Muscle of leg (tissue), 11 donors: ENCODE results near the gene MVD. TPM values are rescaled to one million over a fixed set of nuclear protein-coding genes. Genes with fewer than 3 reads are reported as not detected.

ENCODE experiments used
- DNase-seq: peaks from one replicate; pipeline ENCODE4 v3.0.0; 2013
- H3K27ac ChIP-seq: one replicate; pipeline ENCODE4 v1.5.1; 2013; ENCODE audit warnings: mild to moderate bottlenecking, low read length, control low read depth
- H3K27me3 ChIP-seq: one replicate; pipeline ENCODE4 v1.6.1; 2013; ENCODE audit warnings: low read length; ENCODE audit not compliant: control insufficient read depth, insufficient read depth
- H3K36me3 ChIP-seq: one replicate; pipeline ENCODE4 v1.6.1; 2013; ENCODE audit warnings: low read length; ENCODE audit not compliant: control insufficient read depth, insufficient read depth
- H3K4me1 ChIP-seq: one replicate; pipeline ENCODE4 v1.6.1; 2013; ENCODE audit warnings: low read length; ENCODE audit not compliant: control insufficient read depth, insufficient read depth
- H3K4me3 ChIP-seq: one replicate; pipeline ENCODE4 v1.5.1; 2013; ENCODE audit warnings: low read length, control low read depth
- H3K9me3 ChIP-seq: replicated peaks from 2 replicates; pipeline ENCODE4 v1.6.1; 2013; ENCODE audit warnings: low read depth, low read length; ENCODE audit not compliant: control insufficient read depth
- WGBS: methylation state at CpG from one replicate; pipeline ENCODE4 v1.1.5; 2013; ENCODE audit warnings: missing lambda C conversion rate; ENCODE audit not compliant: insufficient coverage; 5-methylcytosine and 5-hydroxymethylcytosine counted together
- polyA plus RNA-seq, 8 donors: library from polyadenylated mRNA; unstranded; fragments of 120-200 nt; gene quantifications; one replicate each; pipeline versions ENCODE4 v1.2.1 to v1.2.3, GENCODE V29; 2013; ENCODE audit warnings: inconsistent platforms in 1 of 8, low replicate concordance in 1 of 8; ENCODE audit not compliant: insufficient read length in 8 of 8, insufficient read depth in 1 of 8
- total RNA-seq: library from RNA; stranded (reverse); fragments of 120-200 nt; gene quantifications from one replicate; pipeline ENCODE4 v1.2.4, GENCODE V29; 2013

Gene MVD
- total and polyA plus RNA-seq, 9 donors, result 26.9 to 45.2 (median 34.3) TPM

GRCh38 chr16:88606148-88606757, 56.6 kb downstream of the MVD start:
- peaks cover 65% of the 10 kb centered on the region for H3K36me3 ChIP-seq
- 86% methylated on average over 16 of the region's 17 CpGs for WGBS

GRCh38 chr16:88605186-88606147, 57.4 kb downstream of the MVD start:
- no peaks in the 10 kb centered on the region for H3K4me1 ChIP-seq
- H3K4me3 ChIP-seq, result no peak overlapping the region
- no peaks in the 10 kb centered on the region for H3K27me3 ChIP-seq
- H3K27ac ChIP-seq, result no peak overlapping the region
- no peaks in the 10 kb centered on the region for H3K9me3 ChIP-seq
- WGBS, result 69% methylated on average over 10 of the region's 20 CpGs
- peaks cover 66% of the 10 kb centered on the region for H3K36me3 ChIP-seq
- no peak for DNase-seq

More at GRCh38 chr16:88606148-88606757, 56.6 kb downstream of the MVD start:
- Histone ChIP-seq H3K4me1 (no peaks in the 10 kb centered on the region), H3K27ac (no peak overlapping the region), H3K27me3 (no peaks in the 10 kb centered on the region), H3K4me3 (no peak overlapping the region), H3K9me3 (no peaks in the 10 kb centered on the region)
- DNase-seq, result no peak

- Histone ChIP-seq H3K4me1 (peaks cover 14% of the 10 kb centered on the region), H3K9me3 (no peaks in the 10 kb centered on the region), H3K27me3 (no peaks in the 10 kb centered on the region), H3K4me3 (no peak overlapping the region), H3K36me3 (peaks cover 71% of the 10 kb centered on the region), H3K27ac (no peak overlapping the region)
- WGBS, result 86% methylated on average over 7 of the region's 7 CpGs
- DNase-seq, result no peak
These were observed 60.8 kb downstream of the MVD start for GRCh38 chr16:88602091-88602490.

Other genes with a start within 250 kb of the MVD start
- gene ZFPM1, start 209.8 kb downstream of the MVD start, total RNA-seq, result 0.89 TPM
- gene ZFPM1, start 209.8 kb downstream of the MVD start, polyA plus RNA-seq, result 1 to 10 TPM in 7 of 8 donors, under 1 TPM in 1; 0.93 to 3.3 (median 1.7) TPM
- 9.2 TPM for gene ZC3H18, start 92.7 kb downstream of the MVD start, total RNA-seq
- 10 to 100 TPM; 25.8 to 34.8 (median 31.5) TPM for gene ZC3H18, start 92.7 kb downstream of the MVD start, polyA plus RNA-seq
- not detected for gene IL17C, start 24.5 kb downstream of the MVD start, total RNA-seq
- gene IL17C, start 24.5 kb downstream of the MVD start, polyA plus RNA-seq, result not detected
- 67.0 TPM for gene CYBA, start 12.0 kb downstream of the MVD start, total RNA-seq
- 10 to 100 TPM; 41.9 to 69.3 (median 49.0) TPM for gene CYBA, start 12.0 kb downstream of the MVD start, polyA plus RNA-seq
- 7.0 TPM for gene SNAI3, start 23.4 kb upstream of the MVD start, total RNA-seq
- gene SNAI3, start 23.4 kb upstream of the MVD start, polyA plus RNA-seq, result 10 to 100 TPM in 1 of 8 donors, 1 to 10 TPM in 7; 3.8 to 11.8 (median 7.4) TPM
- 17.6 TPM for gene RNF166, start 43.3 kb upstream of the MVD start, total RNA-seq
- gene RNF166, start 43.3 kb upstream of the MVD start, polyA plus RNA-seq, result 10 to 100 TPM; 13.9 to 21.8 (median 18.4) TPM
- 9.5 TPM for gene CTU2, start 43.4 kb upstream of the MVD start, total RNA-seq
- gene CTU2, start 43.4 kb upstream of the MVD start, polyA plus RNA-seq, result 10 to 100 TPM; 12.2 to 17.0 (median 13.5) TPM
- gene PIEZO1, start 122.1 kb upstream of the MVD start, total RNA-seq, result 49.3 TPM
- gene PIEZO1, start 122.1 kb upstream of the MVD start, polyA plus RNA-seq, result 10 to 100 TPM; 48.6 to 75.6 (median 63.6) TPM
- 2.7 TPM for gene CDT1, start 140.7 kb upstream of the MVD start, total RNA-seq
- gene CDT1, start 140.7 kb upstream of the MVD start, polyA plus RNA-seq, result 10 to 100 TPM in 7 of 8 donors, 1 to 10 TPM in 1; 7.6 to 17.3 (median 14.1) TPM
- 78.6 TPM for gene APRT, start 148.8 kb upstream of the MVD start, total RNA-seq
- gene APRT, start 148.8 kb upstream of the MVD start, polyA plus RNA-seq, result 10 to 100 TPM; 61.2 to 83.0 (median 65.9) TPM
- 9.8 TPM for gene GALNS, start 193.9 kb upstream of the MVD start, total RNA-seq
- 10 to 100 TPM; 15.0 to 28.5 (median 21.0) TPM for gene GALNS, start 193.9 kb upstream of the MVD start, polyA plus RNA-seq
- gene TRAPPC2L, start 194.0 kb upstream of the MVD start, total RNA-seq, result 52.1 TPM
- 10 to 100 TPM; 47.6 to 67.5 (median 52.2) TPM for gene TRAPPC2L, start 194.0 kb upstream of the MVD start, polyA plus RNA-seq
- 0.04 TPM for gene PABPN1L, start 203.6 kb upstream of the MVD start, total RNA-seq
- under 1 TPM in 5 of 8 donors, not detected in 3; 0.12 to 0.39 (median 0.15) TPM for gene PABPN1L, start 203.6 kb upstream of the MVD start, polyA plus RNA-seq